ENCODE measurements around the gene SH3PXD2A. TPM values are rescaled to one million over a fixed set of nuclear protein-coding genes. Genes with fewer than 3 reads are reported as not detected.

The SH3PXD2A gene
- total RNA-seq, 4 donors from 2014 or later = 35.0 to 54.8 (median 45.4) TPM

DNA sequence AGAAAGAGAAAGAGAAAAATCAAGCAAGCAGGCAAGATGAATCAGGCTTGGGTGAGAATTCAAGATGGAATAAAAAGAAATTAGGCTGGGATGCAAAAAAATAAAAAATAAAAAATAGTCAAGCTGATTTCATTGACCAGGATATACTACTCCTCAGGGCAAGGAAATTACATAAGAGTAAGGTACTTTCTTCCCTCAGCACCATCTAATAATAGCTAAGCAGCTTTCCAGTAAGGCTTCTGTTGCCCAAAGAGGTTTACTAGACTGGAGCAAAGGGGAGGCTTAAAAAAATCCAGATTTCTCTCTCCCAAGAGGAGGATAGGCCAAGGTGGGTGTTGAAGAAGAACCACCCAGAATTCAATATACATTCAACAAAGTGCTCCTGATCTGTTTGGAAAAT, 268.3 kb downstream of the SH3PXD2A start:
- intact Hi-C loops (cut with DNase I; ENCODE audit: low total_unique reads) = no loop called here
- no peak overlapping the region for H3K4me3 ChIP-seq (ENCODE audit: low read depth, poor library complexity, severe bottlenecking)
- DNase-seq (ENCODE audit: low spot score in 2 of 2) = no peak
- TF ChIP-seq POLR2A (IDR thresholded peaks at IDR 0.05) = no peak
- TF ChIP-seq, protein P1, sequence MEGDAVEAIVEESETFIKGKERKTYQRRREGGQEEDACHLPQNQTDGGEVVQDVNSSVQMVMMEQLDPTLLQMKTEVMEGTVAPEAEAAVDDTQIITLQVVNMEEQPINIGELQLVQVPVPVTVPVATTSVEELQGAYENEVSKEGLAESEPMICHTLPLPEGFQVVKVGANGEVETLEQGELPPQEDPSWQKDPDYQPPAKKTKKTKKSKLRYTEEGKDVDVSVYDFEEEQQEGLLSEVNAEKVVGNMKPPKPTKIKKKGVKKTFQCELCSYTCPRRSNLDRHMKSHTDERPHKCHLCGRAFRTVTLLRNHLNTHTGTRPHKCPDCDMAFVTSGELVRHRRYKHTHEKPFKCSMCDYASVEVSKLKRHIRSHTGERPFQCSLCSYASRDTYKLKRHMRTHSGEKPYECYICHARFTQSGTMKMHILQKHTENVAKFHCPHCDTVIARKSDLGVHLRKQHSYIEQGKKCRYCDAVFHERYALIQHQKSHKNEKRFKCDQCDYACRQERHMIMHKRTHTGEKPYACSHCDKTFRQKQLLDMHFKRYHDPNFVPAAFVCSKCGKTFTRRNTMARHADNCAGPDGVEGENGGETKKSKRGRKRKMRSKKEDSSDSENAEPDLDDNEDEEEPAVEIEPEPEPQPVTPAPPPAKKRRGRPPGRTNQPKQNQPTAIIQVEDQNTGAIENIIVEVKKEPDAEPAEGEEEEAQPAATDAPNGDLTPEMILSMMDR (IDR thresholded peaks at IDR 0.05) = no peak

- no peak for DNase-seq (ENCODE audit: low spot score in 2 of 2)
- intact Hi-C loops (cut with DNase I; ENCODE audit: low total_unique reads) = no loop called here
- WGBS, 2 donors = 82 to 96% methylated on average over 16 to 32 of the region's 32 CpGs
- TF ChIP-seq, protein P1 (IDR thresholded peaks at IDR 0.05) = no peak
- H3K4me3 ChIP-seq (ENCODE audit: low read depth, poor library complexity, severe bottlenecking) = no peak overlapping the region
Observed at GRCh38 chr10:103585011-103585405, 270.4 kb downstream of the SH3PXD2A start.

GRCh38 chr10:103584216-103585010, 271.0 kb downstream of the SH3PXD2A start:
- H3K4me3 ChIP-seq (ENCODE audit: low read depth, poor library complexity, severe bottlenecking) = peak overlapping the region; percentile 13
- WGBS, 2 donors = 16 to 23% methylated on average over 38 to 90 of the region's 111 CpGs
- intact Hi-C loops (cut with DNase I; ENCODE audit: low total_unique reads) = no loop called here
- no peak for DNase-seq (ENCODE audit: low spot score in 2 of 2)
- no peak for TF ChIP-seq POLR2A (IDR thresholded peaks at IDR 0.05)
- TF ChIP-seq, protein P1 (IDR thresholded peaks at IDR 0.05) = no peak

GRCh38 chr10:103583871-103584215, 271.5 kb downstream of the SH3PXD2A start:
- no peak for DNase-seq (ENCODE audit: low spot score in 2 of 2)
- 80 to 82% methylated on average over 8 of the region's 8 CpGs for WGBS, 2 donors
- TF ChIP-seq, protein P1 (IDR thresholded peaks at IDR 0.05) = no peak
- TF ChIP-seq POLR2A (IDR thresholded peaks at IDR 0.05) = no peak
- H3K4me3 ChIP-seq (ENCODE audit: low read depth, poor library complexity, severe bottlenecking) = no peak overlapping the region
- intact Hi-C loops (cut with DNase I; ENCODE audit: low total_unique reads) = no loop called here

GRCh38 chr10:103582331-103583123, 272.8 kb downstream of the SH3PXD2A start:
- DNase-seq (ENCODE audit: low spot score in 2 of 2) = no peak
- WGBS, 2 donors = 91 to 95% methylated on average over 13 of the region's 13 CpGs
- intact Hi-C loops (cut with DNase I; ENCODE audit: low total_unique reads) = no loop called here
- TF ChIP-seq, protein P1 (IDR thresholded peaks at IDR 0.05) = no peak
- no peak for TF ChIP-seq POLR2A (IDR thresholded peaks at IDR 0.05)
- no peak overlapping the region for H3K4me3 ChIP-seq (ENCODE audit: low read depth, poor library complexity, severe bottlenecking)
